LoVo (cell line): ENCODE results near the gene APOL1.
A peak's percentile ranks its signal among the peaks of the same experiment; 100 is the strongest.
"Not testable (repeated sequence)": the region's sequence is repeated elsewhere in the genome, so short reads cannot be mapped to it uniquely, and the experiment has no call there.

Experiments used
- DNase-seq: peaks from one replicate; pipeline ENCODE4 v3.0.0-alpha.2; 2016; ENCODE audit warnings: low spot score

APOL1 gene

GRCh38 chr22:36252754-36253522 is at the start of gene APOL1:
TSS of gene APOL1 (plus strand) at chr22:36253133. CDS start at chr22:36254956, 1,823 bp downstream.
- peak; percentile 72 for DNase-seq

GRCh38 chr22:36203441-36203840 is 49.5 kb upstream of the APOL1 start:
- not testable (repeated sequence) for DNase-seq

GRCh38 chr22:36204001-36204631 is 48.8 kb upstream of the APOL1 start:
- no peak for DNase-seq

- DNase-seq = no peak
Observed at GRCh38 chr22:36204632-36205015, 48.3 kb upstream of the APOL1 start.

- not testable (repeated sequence) for DNase-seq
Observed at GRCh38 chr22:36205573-36205972, 47.4 kb upstream of the APOL1 start.

GRCh38 chr22:36206255-36206654 is 46.7 kb upstream of the APOL1 start:
- no peak for DNase-seq

GRCh38 chr22:36208162-36208765 is 44.7 kb upstream of the APOL1 start:
- DNase-seq = no peak

GRCh38 chr22:36208914-36209313 is 44.0 kb upstream of the APOL1 start:
- no peak for DNase-seq

- DNase-seq = not testable (repeated sequence)
Observed at GRCh38 chr22:36209488-36209908, 43.4 kb upstream of the APOL1 start.

GRCh38 chr22:36210224-36210623 is 42.7 kb upstream of the APOL1 start:
- DNase-seq = no peak

GRCh38 chr22:36211237-36211861 is 41.6 kb upstream of the APOL1 start:
- DNase-seq = no peak

GRCh38 chr22:36212901-36213300 is 40.0 kb upstream of the APOL1 start:
- DNase-seq = no peak

GRCh38 chr22:36213586-36213985 is 39.3 kb upstream of the APOL1 start:
- no peak for DNase-seq

- DNase-seq = no peak
Observed at GRCh38 chr22:36215981-36216380, 37.0 kb upstream of the APOL1 start.

- no peak for DNase-seq
Observed at GRCh38 chr22:36218648-36219193, 34.2 kb upstream of the APOL1 start.

- peak; percentile 39 for DNase-seq
Observed at GRCh38 chr22:36220451-36220921, 32.4 kb upstream of the APOL1 start.

- DNase-seq = peak; percentile 60
Observed at GRCh38 chr22:36221799-36222751, 30.9 kb upstream of the APOL1 start.

- DNase-seq = no peak
Observed at GRCh38 chr22:36222887-36223450, 30.0 kb upstream of the APOL1 start.

GRCh38 chr22:36223504-36223903 is 29.4 kb upstream of the APOL1 start:
- no peak for DNase-seq

GRCh38 chr22:36224245-36224644 is 28.7 kb upstream of the APOL1 start:
- DNase-seq = no peak
